Nephron progenitor cell (in vitro differentiated cells): Measurements from ENCODE around the gene INPP4B.

Experiments used
- DNase-seq: peaks from one replicate; pipeline ENCODE4 v3.0.0; 2021
- H3K27ac Mint-ChIP-seq: 2 replicates; pipeline ENCODE4 v1.8.0; 2021; ENCODE audit warnings: mild to moderate bottlenecking, moderate library complexity, mixed read lengths
- H3K27me3 Mint-ChIP-seq: 2 replicates; pipeline ENCODE4 v1.8.0; 2021; ENCODE audit warnings: mild to moderate bottlenecking, low read depth, mixed read lengths; ENCODE audit not compliant: poor library complexity
- H3K36me3 Mint-ChIP-seq: 2 replicates; pipeline ENCODE4 v1.8.0; 2021; ENCODE audit warnings: low read depth, mixed read lengths
- H3K4me1 Mint-ChIP-seq: 2 replicates; pipeline ENCODE4 v1.8.0; 2021; ENCODE audit warnings: mixed read lengths
- H3K4me3 Mint-ChIP-seq: 2 replicates; pipeline ENCODE4 v1.8.0; 2021; ENCODE audit warnings: mild to moderate bottlenecking, moderate library complexity, mixed read lengths
- H3K9me3 Mint-ChIP-seq: 2 replicates; pipeline ENCODE4 v1.8.0; 2021; ENCODE audit warnings: mild to moderate bottlenecking, moderate library complexity, mixed read lengths
- CTCF ChIP-seq: fragments of 200-600 bp; sonication (generic); IDR thresholded peaks from 2 replicates; pipeline ENCODE4 v1.5.0; 2021; ENCODE audit warnings: antibody characterized with exemption

The INPP4B gene

GRCh38 chr4:142598132-142598531 lies 248.0 kb downstream of the INPP4B start:
- Mint-ChIP-seq H3K4me3 (no peak overlapping the region), H3K4me1 (no peaks in the 10 kb centered on the region), H3K27ac (no peak overlapping the region), H3K27me3 (no peaks in the 10 kb centered on the region), H3K9me3 (peaks cover 20% of the 10 kb centered on the region), H3K36me3 (peaks cover 13% of the 10 kb centered on the region)
- DNase-seq, result no peak
- no peak for TF ChIP-seq CTCF

GRCh38 chr4:142596595-142596994 lies 249.5 kb downstream of the INPP4B start:
- no peak for TF ChIP-seq CTCF
- H3K36me3 Mint-ChIP-seq, result peaks cover 4% of the 10 kb centered on the region
- H3K9me3 Mint-ChIP-seq, result peaks cover 5% of the 10 kb centered on the region
- H3K4me3 Mint-ChIP-seq, result no peak overlapping the region
- H3K27me3 Mint-ChIP-seq, result no peaks in the 10 kb centered on the region
- no peaks in the 10 kb centered on the region for H3K4me1 Mint-ChIP-seq
- no peak for DNase-seq
- no peak overlapping the region for H3K27ac Mint-ChIP-seq

GRCh38 chr4:142596121-142596520 lies 250.0 kb downstream of the INPP4B start:
- Mint-ChIP-seq H3K27me3 (no peaks in the 10 kb centered on the region), H3K4me1 (no peaks in the 10 kb centered on the region)

GRCh38 chr4:142595222-142595871 lies 250.8 kb downstream of the INPP4B start:
- Mint-ChIP-seq H3K27ac (no peak overlapping the region), H3K4me1 (no peaks in the 10 kb centered on the region), H3K9me3 (no peaks in the 10 kb centered on the region), H3K27me3 (no peaks in the 10 kb centered on the region), H3K36me3 (peaks cover 4% of the 10 kb centered on the region), H3K4me3 (no peak overlapping the region)
- DNase-seq, result no peak
- TF ChIP-seq CTCF, result no peak

More at GRCh38 chr4:142596121-142596520, 250.0 kb downstream of the INPP4B start:
- Mint-ChIP-seq H3K36me3 (peaks cover 4% of the 10 kb centered on the region), H3K27ac (no peak overlapping the region), H3K4me3 (no peak overlapping the region), H3K9me3 (peaks cover 3% of the 10 kb centered on the region)
- no peak for TF ChIP-seq CTCF
- no peak for DNase-seq

GRCh38 chr4:142585411-142585810 lies 260.7 kb downstream of the INPP4B start:
- Mint-ChIP-seq H3K27me3 (no peaks in the 10 kb centered on the region), H3K4me1 (no peaks in the 10 kb centered on the region), H3K36me3 (no peaks in the 10 kb centered on the region), H3K27ac (no peak overlapping the region), H3K9me3 (no peaks in the 10 kb centered on the region), H3K4me3 (no peak overlapping the region)
- no peak for DNase-seq
- TF ChIP-seq CTCF, result no peak

DNA sequence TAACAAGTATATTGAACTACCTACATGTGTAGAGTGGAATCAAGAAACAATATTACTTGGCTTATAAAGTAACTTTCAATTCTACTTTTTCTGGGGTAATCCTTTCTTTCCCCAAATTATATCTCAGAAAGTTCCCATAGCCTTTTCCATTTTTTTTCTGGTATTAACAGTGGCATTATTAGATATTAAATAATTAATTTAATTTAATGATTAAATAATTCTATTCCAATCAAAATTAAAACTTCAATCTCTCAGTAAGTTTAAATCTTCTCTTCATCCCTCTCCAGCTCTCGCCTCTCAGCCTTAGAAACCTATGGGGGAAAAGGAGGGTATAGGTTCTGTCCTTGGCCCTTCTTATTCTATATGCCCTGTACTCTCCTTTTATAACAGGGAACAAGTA lies 262.4 kb downstream of the INPP4B start:
- no peak for TF ChIP-seq CTCF
- Mint-ChIP-seq H3K36me3 (no peaks in the 10 kb centered on the region), H3K4me1 (no peaks in the 10 kb centered on the region), H3K4me3 (no peak overlapping the region), H3K27ac (no peak overlapping the region), H3K27me3 (no peaks in the 10 kb centered on the region), H3K9me3 (no peaks in the 10 kb centered on the region)
- no peak for DNase-seq
